Fibroblast of lung (primary cell): ENCODE data around the gene ADCY2. TPM values are rescaled to one million over a fixed set of nuclear protein-coding genes. Genes with fewer than 3 reads are reported as not detected.

Experiments used
- DNase-seq, 2 donors: peaks; one replicate each; pipeline versions ENCODE4 v3.0.0 to v3.0.0-alpha.2; 2010; ENCODE audit warnings: low read depth in 2 of 2
- H2AFZ ChIP-seq: 2 replicates; pipeline ENCODE4 v1.5.1; 2012; ENCODE audit warnings: low read length, control low read depth, inconsistent platforms
- H3K27ac ChIP-seq: 2 replicates; pipeline ENCODE4 v1.5.1; 2011; ENCODE audit warnings: low read length, control low read depth; ENCODE audit not compliant: insufficient read depth
- H3K27me3 ChIP-seq: 2 replicates; pipeline ENCODE4 v1.5.1; 2011; ENCODE audit warnings: mild to moderate bottlenecking, low read length; ENCODE audit not compliant: control insufficient read depth, insufficient read depth
- H3K36me3 ChIP-seq: 2 replicates; pipeline ENCODE4 v1.5.1; 2011; ENCODE audit warnings: low read length; ENCODE audit not compliant: control insufficient read depth, insufficient read depth
- H3K4me1 ChIP-seq: 2 replicates; pipeline ENCODE4 v1.5.1; 2011; ENCODE audit warnings: low read length; ENCODE audit not compliant: control insufficient read depth, insufficient read depth; ENCODE audit errors: extremely low read depth
- H3K4me2 ChIP-seq: 2 replicates; pipeline ENCODE4 v1.5.1; 2011; ENCODE audit warnings: low read length, control low read depth; ENCODE audit not compliant: insufficient read depth; ENCODE audit errors: extremely low read depth
- H3K4me3 ChIP-seq, 4 experiments: fragments of 200-600 bp in 1 of 4; sonication (generic) in 1 of 4; replicated peaks in 1 of 4; 2 replicates each; pipeline ENCODE4 v1.5.1; 2011 to 2016; ENCODE audit warnings: low read length in 4 of 4, low read depth in 3 of 4, mild to moderate bottlenecking in 3 of 4, control low read depth in 2 of 4, inconsistent platforms in 1 of 4, mixed read lengths in 1 of 4; ENCODE audit not compliant: insufficient read depth in 1 of 4; ENCODE audit errors: control extremely low read depth in 1 of 4
- H3K79me2 ChIP-seq: 2 replicates; pipeline ENCODE4 v1.5.1; 2012; ENCODE audit warnings: mild to moderate bottlenecking, low read length, inconsistent platforms; ENCODE audit not compliant: control insufficient read depth, insufficient read depth
- H3K9ac ChIP-seq: 2 replicates; pipeline ENCODE4 v1.5.1; 2011; ENCODE audit warnings: mild to moderate bottlenecking, low read length, control low read depth; ENCODE audit not compliant: insufficient read depth
- H3K9me3 ChIP-seq: 2 replicates; pipeline ENCODE4 v1.5.1; 2012; ENCODE audit warnings: low read depth, low read length; ENCODE audit not compliant: control insufficient read depth, insufficient read depth
- H4K20me1 ChIP-seq: 2 replicates; pipeline ENCODE4 v1.5.1; 2011; ENCODE audit warnings: low read length; ENCODE audit not compliant: control insufficient read depth, insufficient read depth; ENCODE audit errors: extremely low read depth
- EZH2 ChIP-seq: IDR thresholded peaks from 2 replicates; pipeline ENCODE4 v1.5.1; 2012; ENCODE audit warnings: low read length, control low read depth, mild to moderate bottlenecking; ENCODE audit errors: missing control alignments
- polyA plus RNA-seq, 2 donors: library from polyadenylated mRNA; depleted of rRNA in 1 of 2; stranded (reverse) in 1 of 2; unstranded in 1 of 2; fragments of >200 nt; gene quantifications; 2 replicates each; pipeline ENCODE4 v1.2.1, GENCODE V29; 2011 to 2012; ENCODE audit warnings: missing spikeins in 1 of 2
- total RNA-seq: library from RNA; depleted of rRNA; stranded (reverse); fragments of >200 nt; gene quantifications from 2 replicates; pipeline ENCODE4 v1.2.1, GENCODE V29; 2014
- TF ChIP-seq, protein P1 (sequence below), 2 donors: IDR thresholded peaks in 1 of 2; conservative IDR thresholded peaks in 1 of 2; 1 replicate in 1 of 2; 2 replicates in 1 of 2; pipeline ENCODE4 v1.5.1; 2011 to 2012; ENCODE audit warnings: low read length in 2 of 2, control low read depth in 1 of 2, inconsistent platforms in 1 of 2, low read depth in 1 of 2, mild to moderate bottlenecking in 1 of 2

The ADCY2 gene
- total and polyA plus RNA-seq, 2 donors (not counting 1 experiment from before 2014, with no cell fraction given) = under 0.01 to 0.05 TPM

DNA sequence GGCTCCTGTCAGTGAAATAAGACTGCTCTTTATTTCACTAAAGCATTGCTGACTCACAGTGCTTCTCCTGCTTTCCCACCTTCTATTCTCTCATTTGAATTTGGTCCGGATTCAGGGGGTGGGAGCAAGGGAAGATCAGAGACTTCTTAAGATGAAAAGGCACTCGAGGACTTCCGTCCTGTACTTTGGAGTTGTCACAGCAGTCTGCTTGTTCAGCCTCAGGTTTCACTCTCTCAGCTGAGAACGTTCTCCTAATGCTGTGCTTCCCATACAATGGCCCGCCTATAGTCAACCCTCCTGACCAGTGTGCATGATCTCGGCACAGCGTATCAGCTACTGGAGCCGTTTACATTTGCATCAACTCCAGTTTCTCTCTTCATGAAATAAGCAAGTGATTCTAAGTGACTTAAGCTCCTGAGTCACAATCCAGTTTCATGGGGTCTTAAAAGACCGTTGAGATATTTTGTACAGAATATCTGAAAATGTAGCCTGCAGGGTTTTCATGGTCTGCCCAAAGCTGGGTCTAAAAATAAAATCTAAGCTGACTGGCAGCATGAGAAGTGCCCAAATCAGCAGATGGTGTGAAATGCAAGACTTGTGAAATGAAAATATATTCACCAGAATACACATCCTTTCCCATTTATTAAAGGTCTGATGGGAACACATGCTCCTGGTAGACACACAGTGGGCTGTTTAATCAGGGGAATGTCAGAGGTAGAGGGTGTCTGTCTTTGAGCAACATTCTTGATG, 145.0 kb downstream of the ADCY2 start:
- no peak for DNase-seq
- no peaks in the 10 kb centered on the region for H3K27me3 ChIP-seq
- no peaks in the 10 kb centered on the region for H3K9me3 ChIP-seq
- H3K4me1 ChIP-seq = no peaks in the 10 kb centered on the region
- TF ChIP-seq EZH2 = no peak
- TF ChIP-seq, protein P1, sequence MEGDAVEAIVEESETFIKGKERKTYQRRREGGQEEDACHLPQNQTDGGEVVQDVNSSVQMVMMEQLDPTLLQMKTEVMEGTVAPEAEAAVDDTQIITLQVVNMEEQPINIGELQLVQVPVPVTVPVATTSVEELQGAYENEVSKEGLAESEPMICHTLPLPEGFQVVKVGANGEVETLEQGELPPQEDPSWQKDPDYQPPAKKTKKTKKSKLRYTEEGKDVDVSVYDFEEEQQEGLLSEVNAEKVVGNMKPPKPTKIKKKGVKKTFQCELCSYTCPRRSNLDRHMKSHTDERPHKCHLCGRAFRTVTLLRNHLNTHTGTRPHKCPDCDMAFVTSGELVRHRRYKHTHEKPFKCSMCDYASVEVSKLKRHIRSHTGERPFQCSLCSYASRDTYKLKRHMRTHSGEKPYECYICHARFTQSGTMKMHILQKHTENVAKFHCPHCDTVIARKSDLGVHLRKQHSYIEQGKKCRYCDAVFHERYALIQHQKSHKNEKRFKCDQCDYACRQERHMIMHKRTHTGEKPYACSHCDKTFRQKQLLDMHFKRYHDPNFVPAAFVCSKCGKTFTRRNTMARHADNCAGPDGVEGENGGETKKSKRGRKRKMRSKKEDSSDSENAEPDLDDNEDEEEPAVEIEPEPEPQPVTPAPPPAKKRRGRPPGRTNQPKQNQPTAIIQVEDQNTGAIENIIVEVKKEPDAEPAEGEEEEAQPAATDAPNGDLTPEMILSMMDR (conservative IDR thresholded peaks at IDR 0.05 in 1 of 2, IDR thresholded peaks at IDR 0.05 in 1 of 2; ENCODE audit: low read depth in 1 of 2, low read length in 2 of 2) = no peak
- H3K27ac ChIP-seq = no peak overlapping the region
- H3K36me3 ChIP-seq = no peaks in the 10 kb centered on the region
- no peak overlapping the region for H2AFZ ChIP-seq
- no peak overlapping the region for H3K9ac ChIP-seq
- no peak overlapping the region for H3K4me2 ChIP-seq
- no peaks in the 10 kb centered on the region for H4K20me1 ChIP-seq
- no peak overlapping the region for H3K4me3 ChIP-seq
- no peaks in the 10 kb centered on the region for H3K79me2 ChIP-seq

DNA sequence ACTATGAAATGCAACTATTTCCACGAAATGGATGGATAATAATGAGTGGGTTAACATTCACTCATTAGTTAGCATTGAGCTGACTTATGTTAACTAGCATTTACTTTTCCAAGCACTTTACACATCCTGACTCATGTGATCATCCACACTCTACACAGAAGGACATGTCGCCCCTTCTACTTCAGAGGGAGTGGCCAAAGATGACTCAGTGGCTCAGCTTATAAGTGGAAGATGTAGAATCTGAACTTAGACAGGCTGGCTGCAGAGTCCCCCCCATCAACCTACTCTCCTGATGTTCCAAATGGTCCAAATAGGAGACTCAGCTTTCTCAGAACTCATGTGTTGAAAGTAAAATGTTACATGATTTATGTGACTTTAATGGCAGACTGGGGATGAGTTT, 146.0 kb downstream of the ADCY2 start:
- no peak overlapping the region for H3K4me2 ChIP-seq
- peak in 1 of 2 donors; percentile 4 for DNase-seq

GRCh38 chr5:7546555-7546954, 150.6 kb downstream of the ADCY2 start:
- Histone ChIP-seq H3K27ac (no peak overlapping the region), H3K36me3 (no peaks in the 10 kb centered on the region), H3K4me2 (no peak overlapping the region), H3K79me2 (no peaks in the 10 kb centered on the region), H3K9me3 (no peaks in the 10 kb centered on the region), H4K20me1 (no peaks in the 10 kb centered on the region), H3K27me3 (no peaks in the 10 kb centered on the region), H3K4me1 (no peaks in the 10 kb centered on the region), H3K9ac (no peak overlapping the region), H2AFZ (no peak overlapping the region), H3K4me3 (no peak overlapping the region)
- no peak for DNase-seq
- TF ChIP-seq, protein P1 (conservative IDR thresholded peaks at IDR 0.05 in 1 of 2, IDR thresholded peaks at IDR 0.05 in 1 of 2; ENCODE audit: low read depth in 1 of 2, low read length in 2 of 2) = no peak
- TF ChIP-seq EZH2 = no peak

More for the DNA sequence above, 146.0 kb downstream of the ADCY2 start:
- Histone ChIP-seq H3K27ac (no peak overlapping the region), H3K79me2 (no peaks in the 10 kb centered on the region), H3K9me3 (no peaks in the 10 kb centered on the region), H3K36me3 (no peaks in the 10 kb centered on the region), H3K27me3 (no peaks in the 10 kb centered on the region), H3K9ac (no peak overlapping the region), H3K4me1 (no peaks in the 10 kb centered on the region), H3K4me3 (no peak overlapping the region), H4K20me1 (no peaks in the 10 kb centered on the region), H2AFZ (no peak overlapping the region)
- TF ChIP-seq EZH2 = no peak
- TF ChIP-seq, protein P1 (conservative IDR thresholded peaks at IDR 0.05 in 1 of 2, IDR thresholded peaks at IDR 0.05 in 1 of 2; ENCODE audit: low read depth in 1 of 2, low read length in 2 of 2) = no peak
